Measurements from ENCODE around the gene MAU2. TPM values are rescaled to one million over a fixed set of nuclear protein-coding genes. Genes with fewer than 3 reads are reported as not detected.
"Not testable (repeated sequence)": the region's sequence is repeated elsewhere in the genome, so short reads cannot be mapped to it uniquely, and the experiment has no call there.

Gene MAU2
- total RNA-seq, 4 donors from 2014 or later: 79.3 to 160 (median 130) TPM

DNA sequence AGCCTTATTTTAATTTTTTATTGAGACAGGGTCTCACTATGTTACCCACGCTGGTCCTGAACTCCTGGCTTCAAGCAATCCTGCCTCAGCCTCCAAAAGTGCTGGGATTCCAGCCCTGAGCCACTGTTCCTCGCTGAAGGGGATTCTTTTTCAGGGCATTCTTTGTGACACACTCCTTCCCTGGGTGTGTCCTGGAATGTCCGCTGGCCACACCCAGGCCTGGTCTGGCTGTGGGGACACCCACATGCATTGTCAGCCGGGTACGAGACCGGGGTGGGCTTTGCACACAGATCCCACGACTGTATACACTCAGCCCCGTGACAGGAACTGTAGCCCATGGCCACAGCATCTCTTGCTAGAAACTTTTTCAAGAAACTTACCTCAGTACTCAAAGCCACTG is 50.4 kb downstream of the MAU2 start:
- no peak for TF ChIP-seq POLR2A (IDR thresholded peaks at IDR 0.05)
- TF ChIP-seq, protein P1, sequence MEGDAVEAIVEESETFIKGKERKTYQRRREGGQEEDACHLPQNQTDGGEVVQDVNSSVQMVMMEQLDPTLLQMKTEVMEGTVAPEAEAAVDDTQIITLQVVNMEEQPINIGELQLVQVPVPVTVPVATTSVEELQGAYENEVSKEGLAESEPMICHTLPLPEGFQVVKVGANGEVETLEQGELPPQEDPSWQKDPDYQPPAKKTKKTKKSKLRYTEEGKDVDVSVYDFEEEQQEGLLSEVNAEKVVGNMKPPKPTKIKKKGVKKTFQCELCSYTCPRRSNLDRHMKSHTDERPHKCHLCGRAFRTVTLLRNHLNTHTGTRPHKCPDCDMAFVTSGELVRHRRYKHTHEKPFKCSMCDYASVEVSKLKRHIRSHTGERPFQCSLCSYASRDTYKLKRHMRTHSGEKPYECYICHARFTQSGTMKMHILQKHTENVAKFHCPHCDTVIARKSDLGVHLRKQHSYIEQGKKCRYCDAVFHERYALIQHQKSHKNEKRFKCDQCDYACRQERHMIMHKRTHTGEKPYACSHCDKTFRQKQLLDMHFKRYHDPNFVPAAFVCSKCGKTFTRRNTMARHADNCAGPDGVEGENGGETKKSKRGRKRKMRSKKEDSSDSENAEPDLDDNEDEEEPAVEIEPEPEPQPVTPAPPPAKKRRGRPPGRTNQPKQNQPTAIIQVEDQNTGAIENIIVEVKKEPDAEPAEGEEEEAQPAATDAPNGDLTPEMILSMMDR (IDR thresholded peaks at IDR 0.05): no peak
- Histone ChIP-seq H3K27me3 (no peaks in the 10 kb centered on the region), H3K4me1 (peaks cover 0 to 7% (median 3%) of the 10 kb centered on the region in 4 donors), H3K36me3 (no peaks in the 10 kb centered on the region), H3K9me3 (no peaks in the 10 kb centered on the region), H3K4me3 (no peak overlapping the region), H3K27ac (no peak overlapping the region)
- DNase-seq: no peak

- peaks cover 0 to 8% (median 4%) of the 10 kb centered on the region in 4 donors for H3K4me1 ChIP-seq
Measured at GRCh38 chr19:19372656-19373416, 52.2 kb downstream of the MAU2 start.

GRCh38 chr19:19379527-19379926 is 58.9 kb downstream of the MAU2 start:
- Histone ChIP-seq H3K27me3 (no peaks in the 10 kb centered on the region), H3K36me3 (no peaks in the 10 kb centered on the region), H3K4me1 (peaks cover 0 to 59% (median 0%) of the 10 kb centered on the region in 4 donors), H3K9me3 (no peaks in the 10 kb centered on the region), H3K27ac (no peak overlapping the region), H3K4me3 (no peak overlapping the region)
- TF ChIP-seq, protein P1 (IDR thresholded peaks at IDR 0.05): no peak
- TF ChIP-seq POLR2A (IDR thresholded peaks at IDR 0.05): no peak
- no peak for DNase-seq

More at GRCh38 chr19:19372656-19373416, 52.2 kb downstream of the MAU2 start:
- TF ChIP-seq, protein P1 (IDR thresholded peaks at IDR 0.05): no peak
- peak; percentile 25 to 69 for TF ChIP-seq POLR2A (IDR thresholded peaks at IDR 0.05)
- no peaks in the 10 kb centered on the region for H3K9me3 ChIP-seq
- no peaks in the 10 kb centered on the region for H3K27me3 ChIP-seq
- peak overlapping the region in 1 of 4 donors; percentile 2 for H3K4me3 ChIP-seq
- no peaks in the 10 kb centered on the region for H3K36me3 ChIP-seq
- peak overlapping the region; percentile 66 to 89 (median 74) for H3K27ac ChIP-seq
- DNase-seq: peak; percentile 63 to 88 (median 74)

GRCh38 chr19:19380316-19380715 is 59.7 kb downstream of the MAU2 start:
- not testable (repeated sequence) for H3K27ac ChIP-seq, H3K9me3 ChIP-seq, DNase-seq, H3K4me3 ChIP-seq, H3K27me3 ChIP-seq, H3K36me3 ChIP-seq
- H3K4me1 ChIP-seq: peaks cover 0 to 62% (median 2%) of the 10 kb centered on the region in 4 donors

- DNase-seq: no peak
- H3K27me3 ChIP-seq: no peaks in the 10 kb centered on the region
- peak overlapping the region in 2 of 4 donors; percentile 58 to 60 for H3K27ac ChIP-seq
- H3K4me3 ChIP-seq: no peak overlapping the region
- H3K36me3 ChIP-seq: no peaks in the 10 kb centered on the region
- no peak for TF ChIP-seq POLR2A (IDR thresholded peaks at IDR 0.05)
- TF ChIP-seq, protein P1 (IDR thresholded peaks at IDR 0.05): no peak
- peaks cover 0 to 62% (median 2%) of the 10 kb centered on the region in 4 donors for H3K4me1 ChIP-seq
- H3K9me3 ChIP-seq: no peaks in the 10 kb centered on the region
Measured at GRCh38 chr19:19381007-19381926, 60.6 kb downstream of the MAU2 start.

Data from Peyer's patch (tissue), 4 donors.